GM15510 (cell line): ENCODE measurements around the gene GCNT4.

Source experiments
- POLR2A ChIP-seq: IDR thresholded peaks from 3 replicates; pipeline ENCODE4 v1.6.1; 2011; ENCODE audit warnings: borderline replicate concordance; ENCODE audit not compliant: insufficient read length; ENCODE audit errors: extremely low read depth

GCNT4 gene

DNA sequence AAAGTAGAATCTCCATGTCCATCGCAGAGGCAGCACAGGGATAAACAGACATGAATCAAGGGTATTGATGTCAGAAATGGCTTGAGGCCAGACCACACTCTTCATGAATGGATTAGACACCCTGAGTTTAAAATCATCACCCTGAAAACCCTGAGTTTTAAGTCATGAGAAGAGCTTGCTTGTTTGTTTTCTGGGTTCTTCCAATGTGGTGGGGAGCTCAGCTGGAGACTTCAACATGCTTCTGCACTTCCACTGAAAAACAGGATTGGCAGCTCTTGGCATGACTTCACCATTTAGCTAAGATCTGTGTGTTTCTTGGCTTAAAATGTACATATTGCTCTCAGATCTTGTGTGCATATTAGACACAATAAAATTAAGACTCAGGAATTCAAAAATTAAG lies 9.8 kb downstream of the GCNT4 start:
- TF ChIP-seq POLR2A = no peak

DNA sequence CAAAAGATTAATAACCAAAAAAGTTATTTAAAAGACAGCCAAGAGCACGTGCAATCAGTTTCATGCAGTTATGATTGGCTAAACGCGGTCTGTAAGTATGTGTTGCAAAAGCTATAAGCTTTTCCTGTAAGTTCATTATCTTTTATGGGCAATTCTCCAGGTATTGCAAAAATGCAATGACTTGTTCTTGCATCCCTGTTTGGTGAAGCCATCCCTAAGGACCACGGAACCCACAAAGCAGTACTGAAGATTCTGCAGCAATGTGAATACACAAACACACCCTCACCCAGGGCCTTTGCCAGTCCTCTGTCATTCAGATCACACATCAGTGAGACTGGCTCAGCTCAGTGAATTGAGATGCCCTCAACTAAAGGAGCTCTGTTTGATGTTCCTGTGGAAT lies 11.4 kb downstream of the GCNT4 start:
- TF ChIP-seq POLR2A = no peak

DNA sequence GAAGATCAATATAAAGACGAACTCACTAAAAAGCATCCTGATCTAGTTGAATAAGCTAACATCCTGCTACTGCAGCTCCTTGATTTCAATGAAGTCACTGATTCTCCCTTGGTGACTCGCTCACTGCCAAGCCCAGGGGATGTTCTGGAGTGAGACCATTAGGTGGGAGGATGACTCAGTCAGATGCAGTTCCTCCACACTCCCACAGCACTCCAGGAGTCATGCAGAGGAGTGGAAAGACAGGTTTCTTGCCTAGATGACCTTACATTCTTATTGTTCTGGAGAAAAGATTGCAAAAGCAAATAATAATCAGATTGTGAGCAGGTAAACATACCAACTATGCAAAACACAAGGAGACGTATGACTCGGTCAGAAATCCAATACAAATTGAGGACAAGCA lies 15.3 kb downstream of the GCNT4 start:
- no peak for TF ChIP-seq POLR2A

DNA sequence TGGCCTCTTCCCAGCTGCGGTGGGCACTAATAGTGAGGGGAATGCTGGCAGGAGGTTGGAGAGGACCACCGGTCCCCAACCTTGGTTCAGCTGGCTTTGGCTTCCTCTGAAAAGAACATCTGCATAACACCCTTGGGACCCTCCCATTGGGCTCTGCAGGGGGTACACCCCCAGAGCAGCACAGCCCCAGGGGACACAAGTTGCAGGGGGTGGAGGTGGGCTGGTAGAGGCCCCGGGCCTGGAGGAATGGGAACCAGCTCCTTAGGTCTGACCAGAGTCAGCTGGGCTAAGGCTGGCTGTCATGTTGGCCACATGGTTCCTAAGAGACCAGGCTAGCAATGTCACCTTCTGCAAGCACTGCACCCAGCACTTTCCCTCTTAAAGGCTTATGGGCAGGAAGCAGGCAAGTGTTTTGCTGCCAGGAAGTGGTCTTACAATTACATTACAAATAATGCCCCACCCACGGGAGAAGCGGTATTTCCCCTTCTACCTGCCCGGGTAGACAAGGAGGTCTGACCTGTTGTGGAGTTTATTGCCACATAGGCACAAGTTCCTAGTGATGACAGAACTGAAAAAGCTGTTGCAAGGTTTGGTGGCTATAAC lies 18.1 kb downstream of the GCNT4 start:
- TF ChIP-seq POLR2A = no peak

DNA sequence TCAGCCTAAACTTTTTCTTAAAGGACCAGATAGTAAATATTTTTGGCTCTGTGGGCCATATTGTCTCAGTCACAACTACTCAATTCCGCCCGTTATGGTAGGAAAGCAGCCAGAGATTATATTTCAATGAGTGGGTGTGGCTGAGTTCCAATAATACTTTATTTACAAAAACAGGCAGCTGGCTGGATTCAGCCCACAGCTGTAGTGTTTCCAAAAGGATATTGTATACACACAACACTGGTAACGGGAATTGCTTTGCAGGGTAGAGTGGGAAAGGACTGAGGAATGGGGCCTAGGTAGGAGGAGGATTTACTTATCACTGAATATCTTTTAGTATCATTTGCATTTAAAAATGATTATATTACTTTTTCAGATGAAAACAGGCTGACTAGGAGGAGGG lies 21.0 kb downstream of the GCNT4 start:
- TF ChIP-seq POLR2A = no peak

DNA sequence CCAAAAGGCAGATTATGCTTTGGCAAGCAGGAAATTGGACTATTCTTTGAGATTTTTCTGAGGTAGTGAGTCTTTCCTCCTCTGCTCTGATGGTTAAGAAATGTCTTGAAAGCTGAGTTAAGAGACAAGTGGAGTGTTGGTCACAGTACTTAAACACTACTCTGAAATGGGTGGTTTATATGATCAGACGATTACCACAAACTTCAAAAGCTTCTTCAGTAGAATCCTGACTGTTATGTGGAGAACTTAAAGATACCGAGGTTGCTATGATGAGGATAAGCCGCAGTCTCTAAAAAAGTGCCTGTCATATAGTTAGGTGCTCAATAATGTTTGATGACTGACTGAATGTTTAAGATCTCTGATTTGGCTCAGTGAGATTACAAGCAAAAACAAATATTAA lies 24.3 kb downstream of the GCNT4 start:
- TF ChIP-seq POLR2A = no peak

DNA sequence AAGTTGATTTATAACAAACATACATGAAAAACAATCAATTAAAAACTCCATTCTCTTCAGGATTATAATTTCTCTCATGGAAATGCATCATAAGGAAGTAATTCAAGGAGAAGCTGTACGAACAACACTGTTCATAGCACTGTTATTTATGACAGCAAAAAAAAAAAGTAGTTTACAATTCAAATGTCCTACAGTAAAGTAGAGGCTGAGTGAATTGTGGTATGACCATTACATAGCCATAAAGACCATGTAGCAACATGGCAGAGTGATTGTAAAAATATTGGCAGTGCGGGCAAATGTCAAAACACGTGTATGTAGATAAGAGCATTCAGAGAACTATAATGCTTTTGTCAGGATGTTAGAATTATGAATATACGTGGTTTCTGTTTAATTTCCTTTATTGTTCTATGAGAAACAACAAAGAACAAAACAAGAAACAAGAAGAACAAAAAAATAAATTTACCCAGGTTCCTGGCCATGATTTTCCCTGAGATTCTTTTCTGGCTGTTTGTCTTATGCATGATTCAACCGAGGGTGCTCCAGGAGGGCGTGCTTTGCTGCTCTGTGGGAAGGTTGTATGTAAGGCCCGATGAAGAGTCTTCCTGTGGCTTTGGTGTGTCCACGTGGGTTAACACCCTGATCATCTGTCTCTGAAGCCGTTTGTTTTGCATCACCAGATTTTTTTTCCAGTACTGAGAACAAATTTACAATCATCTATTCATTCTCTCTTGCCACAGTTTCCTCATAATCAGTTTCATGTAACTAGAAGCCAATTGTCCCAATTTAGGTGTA lies 28.8 kb downstream of the GCNT4 start:
- no peak for TF ChIP-seq POLR2A

DNA sequence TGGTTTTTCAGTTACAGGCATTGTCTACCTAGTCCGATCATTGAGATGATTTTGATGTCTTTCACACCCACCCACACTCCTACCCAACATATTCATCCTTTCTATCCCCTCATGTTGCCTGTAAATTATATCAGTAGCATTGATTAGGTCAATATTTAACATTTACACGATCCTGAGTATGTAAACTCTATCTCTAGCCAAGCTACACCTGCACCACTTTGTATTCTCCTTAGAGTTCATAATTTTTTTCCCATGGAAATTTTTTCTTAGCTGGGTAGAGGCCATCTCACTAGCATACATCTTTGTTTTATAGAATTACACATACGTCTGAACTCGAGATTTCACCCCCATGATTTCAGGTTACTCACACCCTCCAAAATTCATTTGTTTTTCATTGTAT lies 30.6 kb downstream of the GCNT4 start:
- no peak for TF ChIP-seq POLR2A

DNA sequence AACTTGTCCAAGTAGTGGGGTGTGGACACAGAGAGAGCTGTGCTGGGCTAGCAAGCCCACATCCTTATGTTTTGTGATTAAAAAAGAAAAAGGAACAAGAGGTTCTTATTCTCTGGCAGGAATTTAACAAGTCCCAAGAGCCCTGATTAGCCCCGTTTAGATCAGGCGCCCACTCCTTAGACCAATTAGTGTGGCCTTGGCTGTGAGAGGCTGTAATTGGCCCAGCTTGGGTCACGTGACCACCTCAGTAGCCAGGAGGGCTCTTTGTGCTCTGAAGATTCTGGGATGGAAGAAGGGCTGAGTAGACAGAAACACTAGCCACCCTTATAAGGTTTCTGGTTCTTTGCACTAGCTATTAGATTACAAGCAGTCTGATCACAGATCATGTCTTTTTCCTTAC lies 31.1 kb downstream of the GCNT4 start:
- TF ChIP-seq POLR2A = no peak

DNA sequence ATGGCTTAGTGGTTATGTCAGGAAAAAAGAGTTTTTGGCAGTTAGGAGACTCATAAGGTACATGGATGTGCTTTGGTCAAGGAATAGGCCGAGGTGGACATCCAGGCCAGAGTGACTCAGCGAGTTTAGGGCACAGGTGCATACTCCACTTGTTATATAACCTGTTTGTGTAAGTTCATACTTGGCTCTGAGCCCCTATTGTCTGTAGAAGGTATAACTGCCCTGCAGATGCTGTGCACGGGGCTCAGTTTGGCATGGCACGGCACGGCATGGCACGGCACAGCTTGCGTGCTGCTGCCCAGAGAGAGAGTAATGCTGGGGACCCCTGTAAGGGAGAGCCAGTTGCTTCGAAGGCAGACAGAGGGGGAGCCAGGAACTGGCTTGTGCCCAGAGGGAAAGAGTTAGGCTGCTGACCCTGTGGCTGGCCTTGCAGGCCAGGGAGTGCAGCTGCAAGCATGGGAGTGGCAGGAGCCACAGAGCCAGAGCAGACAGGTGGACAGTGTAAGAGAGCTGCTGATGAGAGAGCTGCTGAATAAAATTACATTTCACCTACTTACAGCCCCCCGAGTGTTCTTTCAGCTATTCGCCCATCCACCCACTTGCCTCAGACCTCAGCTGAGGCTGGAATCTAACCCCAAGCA lies 32.2 kb downstream of the GCNT4 start:
- TF ChIP-seq POLR2A = no peak

DNA sequence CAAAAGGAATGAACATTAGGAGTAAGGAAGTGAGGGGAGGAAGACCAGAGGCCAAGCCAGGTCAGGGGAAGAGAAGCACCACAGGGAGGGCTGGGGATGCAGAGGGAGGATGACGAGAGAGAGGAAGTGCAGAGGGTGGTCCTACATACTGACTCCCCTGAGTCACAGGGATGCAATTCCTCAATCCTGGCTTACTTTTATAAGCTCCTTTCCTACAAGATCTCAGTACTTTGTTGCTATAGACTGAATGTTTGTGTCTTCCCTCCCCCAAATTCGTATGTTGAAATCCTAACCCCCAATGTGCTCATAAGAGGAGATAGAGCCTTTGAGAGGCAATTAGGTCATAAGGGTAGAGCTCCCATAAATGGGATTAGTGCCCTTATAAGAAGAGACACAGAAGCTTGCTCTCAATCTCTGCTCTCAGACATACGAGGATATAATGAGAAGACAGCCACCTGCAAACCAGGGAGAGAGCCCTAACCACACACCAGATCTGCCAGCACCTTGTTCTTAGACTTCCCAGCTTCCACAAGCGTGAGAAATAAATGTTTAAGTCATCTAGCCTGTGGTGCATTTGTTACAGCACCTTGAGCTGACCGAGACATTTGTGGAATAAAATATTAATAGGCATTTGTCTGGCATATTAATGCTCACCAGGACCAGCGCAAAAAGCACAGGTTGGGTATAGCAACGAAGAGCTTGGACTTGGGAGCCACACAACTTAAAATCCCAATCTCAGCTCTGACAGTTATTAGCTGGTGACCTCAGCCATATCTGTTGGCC lies 33.4 kb downstream of the GCNT4 start:
- TF ChIP-seq POLR2A = no peak

DNA sequence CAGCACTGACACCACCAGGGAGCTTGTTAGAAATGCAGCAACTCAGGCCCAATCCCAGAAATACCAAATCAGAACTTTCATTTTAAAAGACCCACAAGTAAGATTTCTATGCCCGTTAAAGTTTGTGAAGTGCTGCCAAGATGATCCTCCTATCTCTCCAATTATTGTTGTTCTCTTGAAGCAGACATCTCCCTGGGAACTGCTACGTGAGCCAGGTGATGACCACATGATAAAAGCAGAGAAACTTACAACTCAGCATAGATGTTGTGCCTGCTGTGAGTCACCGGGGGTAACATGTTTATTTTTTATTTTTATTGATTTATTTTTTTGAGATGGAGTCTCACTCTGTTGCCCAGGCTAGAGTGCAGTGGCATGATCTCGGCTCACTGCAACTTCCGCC lies 34.4 kb downstream of the GCNT4 start:
- TF ChIP-seq POLR2A = no peak

DNA sequence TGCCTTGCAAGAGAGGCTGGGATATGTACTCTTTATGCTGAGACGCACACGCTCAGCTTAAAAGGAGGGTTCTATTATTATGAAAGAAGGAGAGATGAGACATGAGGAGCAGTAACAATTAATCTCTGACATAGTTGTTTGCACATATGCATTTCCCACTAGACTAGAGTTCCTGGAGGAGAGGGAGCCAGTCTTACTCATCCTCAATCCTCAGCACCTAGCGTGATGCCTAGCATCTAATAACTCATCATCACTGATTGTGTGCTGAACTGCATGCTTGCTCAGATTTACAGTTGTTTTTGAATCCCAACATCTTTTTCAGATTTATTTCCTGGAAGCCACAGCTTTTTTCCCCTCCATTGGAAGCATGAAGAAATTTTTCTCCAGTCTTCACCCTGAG lies 35.5 kb downstream of the GCNT4 start:
- TF ChIP-seq POLR2A = no peak

DNA sequence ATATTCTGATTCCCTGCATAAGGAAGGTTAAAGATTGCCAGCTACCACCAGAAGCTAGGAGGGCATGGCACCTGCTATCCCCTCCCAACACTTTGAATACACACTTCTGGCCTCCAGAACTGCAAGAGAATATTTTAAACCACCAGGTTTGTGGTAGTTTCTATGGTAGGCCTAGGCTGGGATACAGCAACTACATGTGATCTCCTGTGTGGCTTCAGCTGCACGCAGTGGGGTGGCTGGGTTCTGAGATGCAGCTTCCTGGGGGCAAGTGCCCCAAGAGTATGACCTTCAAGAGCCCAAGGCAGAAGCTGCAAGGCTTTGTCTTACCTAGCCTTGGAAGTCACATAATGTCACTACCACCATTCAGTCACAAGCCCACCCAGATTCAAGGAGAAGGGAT lies 39.6 kb downstream of the GCNT4 start:
- TF ChIP-seq POLR2A = no peak

DNA sequence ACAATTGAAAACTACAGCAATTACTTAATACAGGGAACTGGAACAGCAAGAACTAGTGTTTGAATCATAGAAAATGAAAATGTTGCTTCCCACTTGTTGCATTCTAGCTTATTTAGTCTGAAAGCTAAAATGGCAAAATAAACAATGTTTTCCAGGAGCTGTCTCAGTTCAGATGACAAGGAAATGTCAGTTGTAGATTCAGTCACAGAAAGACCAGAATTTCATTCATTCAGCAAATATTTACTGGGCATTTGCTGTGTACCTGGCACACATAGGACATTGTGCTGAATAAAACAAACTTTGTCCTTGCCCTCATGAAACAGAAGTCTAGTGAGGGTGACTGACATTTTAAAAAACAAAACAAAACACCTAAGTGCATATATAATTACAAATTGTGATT lies 41.5 kb downstream of the GCNT4 start:
- TF ChIP-seq POLR2A = no peak

DNA sequence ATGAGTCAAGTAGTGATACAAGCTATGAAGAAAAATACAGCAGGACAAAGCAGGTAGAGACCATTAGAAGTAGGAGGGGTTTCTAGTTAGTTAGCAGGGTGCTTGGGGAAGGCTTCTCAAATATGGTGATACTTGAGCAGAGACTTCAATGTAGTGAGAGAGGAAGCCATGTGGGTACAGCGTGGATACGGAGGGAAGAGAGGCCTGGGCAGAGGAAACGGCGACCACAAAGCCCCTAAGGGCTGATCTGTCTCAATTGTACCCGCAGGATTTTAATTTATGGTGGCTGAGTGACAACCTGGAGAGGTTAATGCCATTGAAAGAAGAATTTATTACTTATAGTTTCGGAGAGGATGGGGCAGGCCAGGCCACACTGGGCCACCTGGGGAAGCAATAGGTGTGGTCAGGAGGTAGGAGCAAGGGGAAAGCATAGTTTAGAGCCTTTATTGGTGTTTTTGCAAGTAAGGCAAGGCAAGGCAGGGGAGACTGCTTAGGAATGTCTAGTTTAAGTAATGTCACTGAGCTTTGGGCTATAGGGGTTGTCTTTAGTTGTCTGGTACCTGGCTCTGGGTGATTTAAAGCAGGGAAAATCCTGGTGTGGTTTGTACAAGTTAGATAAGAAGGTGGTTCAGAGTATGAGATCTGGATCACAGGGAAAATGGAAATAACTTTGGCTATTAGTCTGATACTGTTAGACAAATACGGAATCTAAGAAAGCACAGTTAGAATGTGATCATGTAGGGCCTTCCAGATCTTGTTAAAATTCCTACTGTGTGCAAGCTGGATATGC lies 42.6 kb downstream of the GCNT4 start:
- TF ChIP-seq POLR2A = no peak
